ENCODE measurements around the gene CLDN12. TPM values are rescaled to one million over a fixed set of nuclear protein-coding genes. Genes with fewer than 3 reads are reported as not detected.

Gene CLDN12
- total and polyA plus RNA-seq, 2 of the 13 experiments (the other 11 are each of a cell fraction or from before 2014, with no cell fraction given) = 44.1 to 114 TPM

DNA sequence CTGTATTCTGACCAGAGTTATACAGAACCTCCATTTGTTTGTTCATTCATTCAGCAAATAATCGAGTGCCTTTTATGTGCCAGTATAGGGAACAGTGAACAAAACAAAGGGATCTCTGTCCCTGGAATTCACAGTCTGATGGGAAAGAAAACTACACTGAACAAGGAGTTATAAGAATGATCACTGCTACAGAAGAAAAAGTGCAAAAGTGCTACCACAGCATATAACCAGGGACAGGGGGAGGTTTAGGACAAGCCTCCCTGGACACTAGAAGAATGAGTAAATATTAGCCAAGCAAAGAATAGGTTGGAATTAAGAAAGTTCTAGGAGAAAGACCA is 4.2 kb downstream of the CLDN12 start:
- BruUV-seq (replicated peaks) = TSS peak; percentile 16
- Histone ChIP-seq H3K27me3 (ENCODE audit: control insufficient read depth in 1 of 2, insufficient read depth in 2 of 2, low read length in 2 of 2) (no peaks in the 10 kb centered on the region; a peak in 1 of 5 replicates), H3K4me1 (ENCODE audit: insufficient read depth, low read length) (peaks cover 83% of the 10 kb centered on the region), H3K9me3 (ENCODE audit: low read length) (no peaks in the 10 kb centered on the region), H3K79me2 (ENCODE audit: insufficient read depth, low read length) (peaks cover 56% of the 10 kb centered on the region), H4K20me1 (ENCODE audit: insufficient read depth, low read length) (no peaks in the 10 kb centered on the region), H3K27ac (ENCODE audit: extremely low read length, insufficient read depth, low read length) (peak overlapping the region; percentile 86), H3K36me3 (replicated peaks in 1 of 2; ENCODE audit: control insufficient read depth in 1 of 2, insufficient read depth in 2 of 2, low read length in 2 of 2) (peaks cover 5 to 14% of the 10 kb centered on the region in 2 experiments; a peak in 3 of 5 replicates), H3K4me3 (replicated peaks in 1 of 3; ENCODE audit: insufficient read depth in 1 of 3, low read depth in 2 of 3, low read length in 3 of 3) (peak overlapping the region in 1 of 3 experiments; percentile 34; a peak in 1 of 6 replicates), H2AFZ (ENCODE audit: low read length) (no peak overlapping the region), H3K9ac (ENCODE audit: insufficient read depth, low read depth, low read length) (peak overlapping the region; percentile 71), H3K4me2 (ENCODE audit: low read depth, low read length) (peak overlapping the region; percentile 62)
- WGBS (ENCODE audit: low lambda C conversion rate) = 0% methylated on average over 1 of the region's 1 CpG
- ChIA-PET POLR2A (interaction anchor here (1.6 kb wide), 1 partner anchor 234 kb away, joined by 3 read pairs; no protein-coding TSS in a partner anchor), CTCF (ENCODE audit: low intra/inter-chr PET ratio, low total read pairs) (no interaction called here)
- peak; percentile 87 for DNase-seq (ENCODE audit: low spot score)
- in situ Hi-C loops (cut with HindIII; ENCODE audit: extremely low pct_ligation_motif_present, low pct_unique_long_range_greater_than_20kb) (loop anchor here (5.0 kb wide), 1 partner anchor 60 kb away; the partner anchor contains the start of gene GTPBP10), intact Hi-C loops (cut with micrococcal nuclease; ENCODE audit: unreplicated experiment) (loop anchor here (10.0 kb wide), 1 partner anchor 143 kb away; no protein-coding TSS in a partner anchor)
- FAIRE-seq = peak; percentile 74
- ATAC-seq = peak; percentile 57
- TF ChIP-seq SOX13 (IDR thresholded peaks at IDR 0.05) (no peak), SOX13 (CRISPR knock-in tag; conservative IDR thresholded peaks at IDR 0.05 in 1 of 2, IDR thresholded peaks at IDR 0.05 in 1 of 2) (peak in 1 of 2 experiments; percentile 75; a peak in 2 of 4 replicates), ZMYM2 (CRISPR knock-in tag; IDR thresholded peaks at IDR 0.05) (0 out of 2 replicates have a peak, but pooled peaks have one; percentile 33), TOE1 (CRISPR knock-in tag; IDR thresholded peaks at IDR 0.05) (no peak), HMG20A (CRISPR knock-in tag; IDR thresholded peaks at IDR 0.05; ENCODE audit: borderline replicate concordance) (peak; percentile 67; the same call in 1 of the 2 replicates), MAFF (IDR thresholded peaks at IDR 0.05; ENCODE audit: low read depth, low read length) (peak; percentile 78), ZNF501 (CRISPR knock-in tag; IDR thresholded peaks at IDR 0.05) (no peak), CREM (IDR thresholded peaks at IDR 0.05) (peak; percentile 1; the same call in 1 of the 2 replicates), CREM (CRISPR knock-in tag; IDR thresholded peaks at IDR 0.05) (no peak), ZNF687 (CRISPR knock-in tag; IDR thresholded peaks at IDR 0.05) (no peak), TEAD3 (CRISPR knock-in tag; optimal IDR thresholded peaks at IDR 0.05; ENCODE audit: borderline replicate concordance) (peak; percentile 65)
- TF ChIP-seq, protein P1, sequence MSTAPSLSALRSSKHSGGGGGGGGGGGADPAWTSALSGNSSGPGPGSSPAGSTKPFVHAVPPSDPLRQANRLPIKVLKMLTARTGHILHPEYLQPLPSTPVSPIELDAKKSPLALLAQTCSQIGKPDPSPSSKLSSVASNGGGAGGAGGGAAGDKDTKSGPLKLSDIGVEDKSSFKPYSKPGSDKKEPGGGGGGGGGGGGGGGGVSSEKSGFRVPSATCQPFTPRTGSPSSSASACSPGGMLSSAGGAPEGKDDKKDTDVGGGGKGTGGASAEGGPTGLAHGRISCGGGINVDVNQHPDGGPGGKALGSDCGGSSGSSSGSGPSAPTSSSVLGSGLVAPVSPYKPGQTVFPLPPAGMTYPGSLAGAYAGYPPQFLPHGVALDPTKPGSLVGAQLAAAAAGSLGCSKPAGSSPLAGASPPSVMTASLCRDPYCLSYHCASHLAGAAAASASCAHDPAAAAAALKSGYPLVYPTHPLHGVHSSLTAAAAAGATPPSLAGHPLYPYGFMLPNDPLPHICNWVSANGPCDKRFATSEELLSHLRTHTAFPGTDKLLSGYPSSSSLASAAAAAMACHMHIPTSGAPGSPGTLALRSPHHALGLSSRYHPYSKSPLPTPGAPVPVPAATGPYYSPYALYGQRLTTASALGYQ (CRISPR knock-in tag; IDR thresholded peaks at IDR 0.05) = 0 out of 2 replicates have a peak, but pooled peaks have one; percentile 7
- TF ChIP-seq, protein P2, sequence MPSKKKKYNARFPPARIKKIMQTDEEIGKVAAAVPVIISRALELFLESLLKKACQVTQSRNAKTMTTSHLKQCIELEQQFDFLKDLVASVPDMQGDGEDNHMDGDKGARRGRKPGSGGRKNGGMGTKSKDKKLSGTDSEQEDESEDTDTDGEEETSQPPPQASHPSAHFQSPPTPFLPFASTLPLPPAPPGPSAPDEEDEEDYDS (CRISPR knock-in tag; IDR thresholded peaks at IDR 0.05) = 0 out of 2 replicates have a peak, but pooled peaks have one; percentile 17
- TF ChIP-seq, protein P3, sequence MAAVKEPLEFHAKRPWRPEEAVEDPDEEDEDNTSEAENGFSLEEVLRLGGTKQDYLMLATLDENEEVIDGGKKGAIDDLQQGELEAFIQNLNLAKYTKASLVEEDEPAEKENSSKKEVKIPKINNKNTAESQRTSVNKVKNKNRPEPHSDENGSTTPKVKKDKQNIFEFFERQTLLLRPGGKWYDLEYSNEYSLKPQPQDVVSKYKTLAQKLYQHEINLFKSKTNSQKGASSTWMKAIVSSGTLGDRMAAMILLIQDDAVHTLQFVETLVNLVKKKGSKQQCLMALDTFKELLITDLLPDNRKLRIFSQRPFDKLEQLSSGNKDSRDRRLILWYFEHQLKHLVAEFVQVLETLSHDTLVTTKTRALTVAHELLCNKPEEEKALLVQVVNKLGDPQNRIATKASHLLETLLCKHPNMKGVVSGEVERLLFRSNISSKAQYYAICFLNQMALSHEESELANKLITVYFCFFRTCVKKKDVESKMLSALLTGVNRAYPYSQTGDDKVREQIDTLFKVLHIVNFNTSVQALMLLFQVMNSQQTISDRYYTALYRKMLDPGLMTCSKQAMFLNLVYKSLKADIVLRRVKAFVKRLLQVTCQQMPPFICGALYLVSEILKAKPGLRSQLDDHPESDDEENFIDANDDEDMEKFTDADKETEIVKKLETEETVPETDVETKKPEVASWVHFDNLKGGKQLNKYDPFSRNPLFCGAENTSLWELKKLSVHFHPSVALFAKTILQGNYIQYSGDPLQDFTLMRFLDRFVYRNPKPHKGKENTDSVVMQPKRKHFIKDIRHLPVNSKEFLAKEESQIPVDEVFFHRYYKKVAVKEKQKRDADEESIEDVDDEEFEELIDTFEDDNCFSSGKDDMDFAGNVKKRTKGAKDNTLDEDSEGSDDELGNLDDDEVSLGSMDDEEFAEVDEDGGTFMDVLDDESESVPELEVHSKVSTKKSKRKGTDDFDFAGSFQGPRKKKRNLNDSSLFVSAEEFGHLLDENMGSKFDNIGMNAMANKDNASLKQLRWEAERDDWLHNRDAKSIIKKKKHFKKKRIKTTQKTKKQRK (IDR thresholded peaks at IDR 0.05; ENCODE audit: low read length) = no peak

Measured in HepG2 (cell line).